Left lung (tissue), 10 donors: ENCODE data around the gene MRPL54. TPM values are rescaled to one million over a fixed set of nuclear protein-coding genes. Genes with fewer than 3 reads are reported as not detected.

Experiments
- ATAC-seq: fragments of 200-7000 bp; cut with Tn5 transposase; one replicate; pipeline ENCODE4 v1.9.1; 2020; ENCODE audit warnings: moderate library complexity
- DNase-seq, 4 donors: peaks; one replicate each; pipeline ENCODE4 v3.0.0-alpha.2; 2013 to 2020
- H3K27ac ChIP-seq, 2 donors: fragments of 200-600 bp; sonication (generic) in 1 of 2; one replicate each; pipeline versions ENCODE4 v1.5.0 to v1.8.0; 2020 to 2021
- H3K27me3 ChIP-seq, 2 donors: fragments of 200-600 bp; sonication (generic) in 1 of 2; one replicate each; pipeline versions ENCODE4 v1.5.0 to v1.8.0; 2020 to 2021
- H3K36me3 ChIP-seq, 2 donors: fragments of 200-600 bp; sonication (generic) in 1 of 2; one replicate each; pipeline versions ENCODE4 v1.5.0 to v1.8.0; 2020 to 2021
- H3K4me1 ChIP-seq, 2 donors: fragments of 200-600 bp; one replicate each; pipeline ENCODE4 v1.8.0; 2021
- H3K4me3 ChIP-seq, 2 donors: fragments of 200-600 bp; sonication (generic) in 1 of 2; one replicate each; pipeline versions ENCODE4 v1.5.0 to v1.8.0; 2020 to 2021; ENCODE audit warnings: mild to moderate bottlenecking in 1 of 2
- H3K9me3 ChIP-seq, 2 donors: fragments of 200-600 bp; sonication (generic) in 1 of 2; one replicate each; pipeline versions ENCODE4 v1.5.0 to v1.8.0; 2020 to 2021
- CTCF ChIP-seq, 2 donors: fragments of 200-600 bp; sonication (generic) in 1 of 2; IDR thresholded peaks; one replicate each; pipeline versions ENCODE4 v1.5.0 to v1.8.0; 2021; ENCODE audit warnings: antibody characterized with exemption in 2 of 2
- intact Hi-C, 2 donors: fragments of 100-400 bp; cut with DNase I; formaldehyde crosslinking; loops; one replicate each; pipeline versions ENCODE4 v1.11.2 to v1.14.2; 2022
- polyA plus RNA-seq, 6 donors: library from polyadenylated mRNA; unstranded; fragments of 120-200 nt; gene quantifications; one replicate each; pipeline ENCODE4 v1.2.1, GENCODE V29; 2013; ENCODE audit not compliant: insufficient read length in 6 of 6
- total RNA-seq, 2 donors: library from RNA; stranded (reverse); fragmentation: NEBNext Ultra II Directional; extraction: Animal tissue kit (Norgen Biotek cat#: 25700); gene quantifications; one replicate each; pipeline ENCODE4 v1.2.1, GENCODE V29; 2021
- donor health status: DM: no; HTN: yes; CAD: no.
- donor health status: DM: no; HTN: no; CAD: no.

Gene MRPL54
- total and polyA plus RNA-seq, 8 donors = 24.4 to 59.1 (median 31.7) TPM

- Histone ChIP-seq H3K36me3 (no peaks in the 10 kb centered on the region), H3K9me3 (no peaks in the 10 kb centered on the region), H3K4me1 (peaks cover 4 to 18% of the 10 kb centered on the region in 2 donors), H3K4me3 (no peak overlapping the region), H3K27me3 (peaks cover 20 to 73% of the 10 kb centered on the region in 2 donors), H3K27ac (no peak overlapping the region)
- DNase-seq = no peak
- no peak for ATAC-seq
- no peak for TF ChIP-seq CTCF (IDR thresholded peaks at IDR 0.05)
- intact Hi-C loops = no loop called here
Measured at GRCh38 chr19:3723883-3724282, 38.6 kb upstream of the MRPL54 start.

- TF ChIP-seq CTCF (IDR thresholded peaks at IDR 0.05) = no peak
- DNase-seq = no peak
- H3K27me3 ChIP-seq = peaks cover 20 to 61% of the 10 kb centered on the region in 2 donors
- no peaks in the 10 kb centered on the region for H3K36me3 ChIP-seq
- H3K4me3 ChIP-seq = no peak overlapping the region
- intact Hi-C loops = no loop called here
- no peak for ATAC-seq
- peaks cover 3 to 18% of the 10 kb centered on the region in 2 donors for H3K4me1 ChIP-seq
- H3K9me3 ChIP-seq = no peaks in the 10 kb centered on the region
- H3K27ac ChIP-seq = no peak overlapping the region
Measured at GRCh38 chr19:3725121-3725520, 37.4 kb upstream of the MRPL54 start.

- no peaks in the 10 kb centered on the region for H3K36me3 ChIP-seq
- ATAC-seq (peak; percentile 64), DNase-seq (peak in 2 of 4 donors; percentile 69 to 81)
- no peaks in the 10 kb centered on the region for H3K9me3 ChIP-seq
- no peak for TF ChIP-seq CTCF (IDR thresholded peaks at IDR 0.05)
- peaks cover 20 to 54% of the 10 kb centered on the region in 2 donors for H3K27me3 ChIP-seq
- intact Hi-C loops = no loop called here
- no peak overlapping the region for H3K4me3 ChIP-seq
- no peak overlapping the region for H3K27ac ChIP-seq
- peaks cover 3 to 17% of the 10 kb centered on the region in 2 donors for H3K4me1 ChIP-seq
Measured at GRCh38 chr19:3725640-3726310, 36.7 kb upstream of the MRPL54 start.

- no peaks in the 10 kb centered on the region for H3K36me3 ChIP-seq
Measured at GRCh38 chr19:3730457-3730958, 32.0 kb upstream of the MRPL54 start.

More at GRCh38 chr19:3730457-3730958, 32.0 kb upstream of the MRPL54 start:
- Histone ChIP-seq H3K4me3 (no peak overlapping the region), H3K4me1 (no peaks in the 10 kb centered on the region), H3K9me3 (no peaks in the 10 kb centered on the region), H3K27ac (no peak overlapping the region), H3K27me3 (peaks cover 0 to 12% of the 10 kb centered on the region in 2 donors)
- DNase-seq (peak in 1 of 4 donors; percentile 67), ATAC-seq (no peak)
- no peak for TF ChIP-seq CTCF (IDR thresholded peaks at IDR 0.05)
- intact Hi-C loops = no loop called here
